SKM-1 treated with dmso at 0.1 percent for 144 hours (cell line): ENCODE data around the gene CACNB2.

Source experiments
- DNase-seq: peaks from one replicate; lab custom pipeline; 2025; ENCODE audit not compliant: unreplicated experiment; lab: John Stamatoyannopoulos, UW

Gene CACNB2

GRCh38 chr10:18140149-18140956 is at the start of gene CACNB2:
TSS of gene CACNB2 (plus strand) at chr10:18140424.
- no peak for DNase-seq

DNA sequence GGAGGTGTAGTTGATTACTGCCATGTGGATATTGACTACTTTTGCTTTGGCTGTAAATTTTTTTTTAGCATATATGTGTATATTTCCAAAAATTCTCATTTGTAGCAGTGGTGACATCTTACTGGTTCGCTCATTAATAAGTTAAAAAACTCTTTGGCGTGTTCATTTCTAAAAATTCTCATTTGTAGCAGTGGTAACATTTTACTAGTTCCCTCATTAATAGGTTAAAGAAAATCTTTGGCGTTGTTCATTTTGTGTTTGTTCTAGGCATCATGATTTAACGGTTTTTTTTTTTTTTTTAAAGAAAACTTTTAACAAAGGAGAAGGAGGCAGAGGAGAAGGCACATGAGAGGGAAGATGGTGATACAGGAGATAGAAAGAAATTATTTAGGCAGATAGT is 45.9 kb upstream of the CACNB2 start:
- no peak for DNase-seq

GRCh38 chr10:18094793-18095192 is 45.4 kb upstream of the CACNB2 start:
- no peak for DNase-seq

- no peak for DNase-seq
Observed at GRCh38 chr10:18097524-18097923, 42.7 kb upstream of the CACNB2 start.

DNA sequence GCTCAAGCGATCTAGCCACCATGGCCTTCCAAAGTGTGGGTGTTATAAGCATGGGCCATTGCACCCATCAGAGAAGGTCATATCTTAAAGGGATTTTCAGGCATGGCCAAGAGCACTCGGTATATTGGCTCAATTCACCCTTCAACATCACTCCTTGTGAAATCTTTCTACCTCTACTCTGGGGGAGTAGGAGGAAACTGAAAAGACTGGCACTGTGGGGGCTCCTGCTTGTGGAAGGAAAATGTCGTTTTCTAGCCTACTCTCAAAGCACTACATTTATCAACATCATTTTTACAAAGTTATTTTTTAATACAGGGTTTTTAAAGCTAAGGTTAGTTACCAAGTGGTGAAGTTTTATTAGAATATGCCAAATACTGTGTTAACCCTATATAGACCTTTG is 42.0 kb upstream of the CACNB2 start:
- no peak for DNase-seq

DNA sequence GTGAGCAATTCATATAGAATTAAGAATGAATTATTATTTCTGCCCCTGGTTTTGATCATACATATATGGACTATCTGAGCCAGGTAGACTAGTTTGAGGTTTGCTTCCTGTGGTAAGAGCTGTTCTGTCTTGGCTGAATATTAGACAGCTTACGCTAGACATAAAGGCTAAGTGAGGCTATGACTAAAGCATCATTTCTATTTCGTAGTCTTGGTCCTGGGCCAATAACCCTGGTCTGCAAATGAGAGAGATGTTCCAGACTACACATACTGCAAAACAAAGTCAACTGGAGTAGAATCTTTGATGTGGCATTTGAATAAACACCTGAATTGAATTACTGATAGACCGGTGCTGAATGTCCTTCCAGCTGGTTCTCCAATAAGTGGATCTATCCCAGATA is 40.8 kb upstream of the CACNB2 start:
- no peak for DNase-seq

DNA sequence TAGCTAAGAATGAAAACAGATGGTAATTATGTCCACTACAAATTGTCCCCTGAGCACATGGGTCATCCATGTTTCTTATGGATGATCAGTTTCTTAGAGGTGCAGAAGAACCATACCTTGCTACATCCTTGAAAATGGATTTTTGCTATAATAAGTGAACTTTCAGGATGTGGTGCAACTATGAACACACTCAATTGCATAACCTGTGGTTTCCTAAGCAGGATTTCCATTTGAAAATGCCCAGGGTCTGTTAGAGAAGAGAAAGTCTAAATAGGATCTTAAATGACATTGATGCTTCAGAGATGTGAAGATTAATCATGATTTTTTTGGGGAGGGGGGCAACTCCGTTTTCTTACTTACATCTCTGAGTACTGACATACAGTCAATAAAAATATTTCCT is 39.6 kb upstream of the CACNB2 start:
- peak; percentile 47 for DNase-seq

- DNase-seq: no peak
Observed at GRCh38 chr10:18102404-18102803, 37.8 kb upstream of the CACNB2 start.

GRCh38 chr10:18104223-18104872 is 35.9 kb upstream of the CACNB2 start:
- no peak for DNase-seq

- DNase-seq: no peak
Observed at GRCh38 chr10:18109341-18109870, 30.8 kb upstream of the CACNB2 start.

GRCh38 chr10:18113881-18114280 is 26.3 kb upstream of the CACNB2 start:
- no peak for DNase-seq

DNA sequence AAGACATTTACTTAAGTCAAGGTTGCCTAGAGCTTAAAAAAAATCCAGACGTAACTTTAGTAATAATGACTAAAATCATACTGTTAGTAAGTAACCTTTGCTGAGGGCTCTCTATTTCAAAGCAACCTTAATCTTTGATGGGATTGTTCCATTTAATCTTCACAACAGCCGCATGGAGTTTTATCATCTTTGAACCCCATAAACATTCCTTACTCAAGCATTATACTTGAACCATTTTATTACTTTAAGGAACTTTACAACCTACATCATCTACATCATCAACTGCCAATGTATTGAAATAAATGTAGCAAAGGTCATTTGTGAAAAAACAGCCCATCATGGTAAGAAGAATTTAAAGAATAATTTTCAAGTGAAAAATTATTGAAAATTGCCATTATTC is 22.9 kb upstream of the CACNB2 start:
- DNase-seq: no peak

DNA sequence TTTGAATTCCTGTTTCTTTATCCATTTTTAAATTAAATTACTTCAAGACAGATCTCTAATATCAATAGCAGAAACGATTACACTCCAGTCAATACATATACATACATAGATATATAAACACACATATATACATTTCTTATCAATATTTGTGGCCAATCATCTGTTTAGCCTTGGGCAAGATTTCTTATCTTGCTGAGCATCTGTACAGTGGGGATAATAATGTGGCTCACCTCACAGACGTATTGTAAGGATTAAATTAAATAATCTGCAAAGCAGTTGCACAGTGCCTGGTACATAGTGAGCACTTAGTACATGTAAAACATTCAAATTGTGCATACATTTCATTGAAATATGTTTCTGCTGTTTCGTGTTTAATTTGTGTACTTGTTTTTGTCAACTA is 17.5 kb upstream of the CACNB2 start:
- no peak for DNase-seq

- no peak for DNase-seq
Observed at GRCh38 chr10:18133046-18133445, 7.2 kb upstream of the CACNB2 start.

- DNase-seq: no peak
Observed at GRCh38 chr10:18134509-18134908, 5.7 kb upstream of the CACNB2 start.

DNA sequence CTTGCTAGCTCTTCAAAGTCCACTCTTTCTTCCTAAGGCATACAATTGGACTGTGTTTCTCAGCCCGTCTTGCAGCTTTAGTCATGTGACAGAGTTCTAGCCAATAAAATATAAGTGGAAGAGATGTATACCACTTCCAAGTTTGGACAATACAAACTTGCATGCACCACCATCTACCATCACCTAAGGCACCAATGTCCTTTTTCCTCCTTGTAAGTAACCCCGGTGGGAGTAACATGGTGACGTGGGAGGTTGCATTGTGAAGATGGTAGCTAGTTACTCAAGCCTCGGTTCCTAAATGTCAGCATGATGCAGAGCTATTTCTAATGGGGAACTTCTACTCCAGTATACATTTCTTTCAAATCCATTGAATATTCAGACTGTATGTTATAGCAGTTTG is 5.3 kb upstream of the CACNB2 start:
- DNase-seq: no peak

DNA sequence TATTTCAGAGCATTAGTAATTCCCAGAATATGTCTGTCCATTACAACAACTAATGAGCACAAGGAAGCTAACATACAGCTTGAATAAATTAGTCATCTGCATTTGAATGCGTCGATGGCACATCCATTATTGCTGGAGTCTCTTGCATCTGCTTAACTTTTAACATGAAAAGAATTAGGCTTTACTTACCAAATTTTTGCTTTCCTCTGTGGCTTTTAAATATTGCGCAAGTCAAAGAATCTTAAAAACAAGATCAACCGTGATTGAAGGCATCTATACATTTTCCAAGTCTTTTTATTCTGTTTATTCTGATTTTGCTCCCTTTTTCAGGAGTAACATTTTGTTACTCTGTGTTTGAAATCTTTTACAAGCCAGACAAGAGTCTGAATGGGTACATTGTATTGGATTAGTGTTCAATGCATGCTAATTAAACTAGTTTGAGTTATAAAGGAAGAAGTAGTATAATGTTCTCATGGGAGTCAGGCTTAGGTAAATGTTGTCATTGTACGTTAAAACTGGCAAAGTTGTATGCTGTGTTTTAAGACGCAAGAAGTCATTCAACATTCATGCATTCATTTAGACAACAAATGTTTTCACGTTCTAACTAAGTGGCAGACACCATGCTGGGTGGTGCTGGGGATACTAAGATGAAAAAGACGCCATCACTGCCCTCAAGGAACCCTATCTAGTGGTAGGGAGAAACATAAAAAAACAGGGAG is 4.0 kb upstream of the CACNB2 start:
- no peak for DNase-seq

GRCh38 chr10:18137111-18137510 is 3.1 kb upstream of the CACNB2 start:
- no peak for DNase-seq

- no peak for DNase-seq
Observed at GRCh38 chr10:18140957-18141845, 977 bp downstream of the CACNB2 start.

DNA sequence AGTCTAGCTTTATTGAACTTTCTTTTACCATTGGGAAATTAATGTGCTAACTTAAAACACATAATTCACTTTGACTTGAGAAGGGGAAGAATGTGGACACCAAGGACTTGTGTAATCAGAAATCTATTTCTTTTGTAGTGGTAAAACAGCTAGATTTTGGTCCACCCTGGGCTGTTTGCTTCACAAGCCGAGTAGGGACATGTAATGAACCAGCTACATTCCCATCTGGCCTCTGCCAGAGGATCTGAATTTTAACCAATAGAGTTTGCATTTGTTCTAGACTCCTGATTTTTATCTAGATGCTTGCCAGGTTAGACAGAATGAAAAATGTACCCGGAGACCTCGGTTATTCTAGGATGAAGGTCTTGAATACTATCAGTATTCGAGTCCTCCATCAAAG is 1.9 kb downstream of the CACNB2 start:
- DNase-seq: no peak

GRCh38 chr10:18144396-18144795 is 4.2 kb downstream of the CACNB2 start:
- DNase-seq: no peak
